MCF 10A (cell line): ENCODE measurements around the gene TRANK1. TPM values are rescaled to one million over a fixed set of nuclear protein-coding genes. Genes with fewer than 3 reads are reported as not detected.

Source experiments
- BruUV-seq: library from RNA; stranded (reverse); fragments of 400-500 nt; replicated peaks from 2 replicates; lab custom pipeline; 2021; lab: Mats Ljungman, UMichigan
- CTCF ChIA-PET: fragments of 300-600 bp; sonication (Branson Sonifier 250); formaldehyde crosslinking; extraction: SDS; loops from one replicate; lab custom pipeline; 2021; ENCODE audit warnings: antibody characterized with exemption, inconsistent platforms; lab: Yijun Ruan, JAX
- POLR2A ChIA-PET: fragments of 300-600, 350-650 bp; sonication (Branson Sonifier 250); formaldehyde crosslinking; extraction: SDS; loops from one replicate; lab custom pipeline; 2020; ENCODE audit warnings: antibody characterized with exemption, inconsistent platforms; lab: Yijun Ruan, JAX
- DNase-seq: peaks from one replicate; pipeline ENCODE4 v3.0.0-alpha.2; 2018; ENCODE audit not compliant: unreplicated experiment
- H3K27ac Mint-ChIP-seq: one replicate; pipeline ENCODE4 v1.8.0; 2022; ENCODE audit warnings: mild to moderate bottlenecking, low read depth, mixed read lengths; ENCODE audit not compliant: unreplicated experiment
- H3K27me3 Mint-ChIP-seq: one replicate; pipeline ENCODE4 v1.8.0; 2022; ENCODE audit warnings: mixed read lengths; ENCODE audit not compliant: insufficient read depth, unreplicated experiment
- H3K36me3 Mint-ChIP-seq: one replicate; pipeline ENCODE4 v1.8.0; 2022; ENCODE audit warnings: mild to moderate bottlenecking, moderate library complexity, mixed read lengths; ENCODE audit not compliant: insufficient read depth, unreplicated experiment
- H3K4me1 Mint-ChIP-seq: one replicate; pipeline ENCODE4 v1.8.0; 2022; ENCODE audit warnings: mixed read lengths; ENCODE audit not compliant: insufficient read depth, unreplicated experiment
- H3K4me3 Mint-ChIP-seq: one replicate; pipeline ENCODE4 v1.8.0; 2022; ENCODE audit warnings: mild to moderate bottlenecking, moderate library complexity, mixed read lengths; ENCODE audit not compliant: unreplicated experiment
- H3K9me3 Mint-ChIP-seq: one replicate; pipeline ENCODE4 v1.8.0; 2022; ENCODE audit warnings: mixed read lengths; ENCODE audit not compliant: unreplicated experiment
- CTCF ChIP-seq: fragments of 200-600 bp; IDR thresholded peaks from one replicate; pipeline ENCODE4 v1.8.0; 2022; ENCODE audit warnings: antibody characterized with exemption, mild to moderate bottlenecking; ENCODE audit not compliant: unreplicated experiment
- intact Hi-C: fragments of 100-400 bp; cut with micrococcal nuclease; formaldehyde crosslinking; loops from 2 replicates; pipeline ENCODE4 v1.14.1; 2022
- total RNA-seq: library from RNA; stranded (reverse); gene quantifications from 2 replicates; pipeline ENCODE4 v1.2.3, GENCODE V29; 2022

TRANK1 gene
- total RNA-seq, 1 experiment from 2014 or later: 4.7 TPM

DNA sequence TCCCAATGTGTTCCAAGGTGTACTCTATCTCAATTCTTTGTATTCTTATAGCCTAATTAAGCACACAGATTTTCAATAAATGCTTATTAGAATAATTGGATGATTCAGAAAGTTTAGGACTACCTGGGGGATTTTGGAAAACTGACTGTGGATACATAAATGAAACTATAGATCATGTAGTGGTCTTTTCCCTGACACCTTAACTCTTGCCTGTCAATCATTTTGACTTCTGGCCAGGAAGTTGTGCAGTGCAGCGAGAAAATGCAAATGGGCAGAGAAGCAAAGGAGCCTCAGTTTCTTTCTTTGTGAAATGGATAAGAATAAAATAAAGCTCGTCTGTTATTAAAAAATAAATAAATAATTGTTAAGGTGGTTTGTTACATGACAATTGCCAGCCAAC is 133.1 kb downstream of the TRANK1 start:
- Mint-ChIP-seq H3K27me3 (no peaks in the 10 kb centered on the region), H3K9me3 (no peaks in the 10 kb centered on the region), H3K4me1 (peaks cover 11% of the 10 kb centered on the region), H3K36me3 (no peaks in the 10 kb centered on the region), H3K27ac (no peak overlapping the region), H3K4me3 (no peak overlapping the region)
- no peak for TF ChIP-seq CTCF
- no TSS peak for BruUV-seq
- intact Hi-C loops: no loop called here
- POLR2A ChIA-PET: no interaction called here
- CTCF ChIA-PET: interaction anchor here (0.6 to 2.8 kb wide), 7 partner anchors 18 to 147 kb away, joined by 3 to 19 read pairs (median 10); no protein-coding TSS in a partner anchor
- no peak for DNase-seq

- POLR2A ChIA-PET: interaction anchor here (0.7 kb wide), 1 partner anchor 58 kb away, joined by 3 read pairs; no protein-coding TSS in a partner anchor
- intact Hi-C loops: no loop called here
- no TSS peak for BruUV-seq
- no peak for TF ChIP-seq CTCF
- CTCF ChIA-PET: interaction anchor here (0.6 to 1.3 kb wide), 6 partner anchors 10 to 202 kb away, joined by 3 to 6 read pairs (median 4); no protein-coding TSS in a partner anchor
- peaks cover 5% of the 10 kb centered on the region for H3K4me1 Mint-ChIP-seq
- no peak overlapping the region for H3K4me3 Mint-ChIP-seq
- no peak overlapping the region for H3K27ac Mint-ChIP-seq
- H3K36me3 Mint-ChIP-seq: no peaks in the 10 kb centered on the region
- no peaks in the 10 kb centered on the region for H3K9me3 Mint-ChIP-seq
- H3K27me3 Mint-ChIP-seq: no peaks in the 10 kb centered on the region
- DNase-seq: no peak
Measured at GRCh38 chr3:36804295-36805055, 140.4 kb downstream of the TRANK1 start.

DNA sequence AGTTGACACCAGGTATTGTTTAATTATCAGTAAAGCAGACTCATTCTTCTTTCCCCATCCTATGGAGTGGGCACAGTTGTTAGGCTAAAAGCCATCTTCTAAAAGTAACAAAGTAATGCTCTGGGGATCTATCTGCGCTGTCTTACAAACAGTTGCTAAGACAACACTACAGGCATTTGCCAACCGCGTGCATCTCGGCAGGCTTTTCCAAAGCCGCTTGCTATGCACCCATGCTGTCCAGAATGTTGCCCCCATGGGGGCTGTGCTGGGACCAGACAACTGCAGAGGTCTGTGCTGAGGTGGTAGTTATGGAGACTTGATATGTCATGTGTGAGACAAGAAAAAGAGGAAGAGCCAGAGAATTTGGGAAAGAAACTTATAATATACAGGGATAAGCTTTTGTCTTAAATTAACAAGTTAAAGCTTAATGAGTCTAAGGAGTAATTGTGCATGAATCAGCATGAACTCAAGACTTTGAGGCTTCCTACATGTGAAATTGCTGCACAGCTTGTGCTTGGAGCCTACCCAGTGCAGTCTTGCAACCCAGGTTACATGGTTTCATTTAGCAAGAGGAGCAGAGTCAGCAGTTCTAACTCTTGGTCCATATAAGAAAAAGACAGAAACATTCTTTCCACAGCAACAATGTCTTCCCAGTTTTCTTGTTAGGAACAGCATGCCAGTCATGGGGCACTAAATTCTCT is 141.6 kb downstream of the TRANK1 start:
- H3K27ac Mint-ChIP-seq: no peak overlapping the region
- no peaks in the 10 kb centered on the region for H3K27me3 Mint-ChIP-seq
- CTCF ChIA-PET: no interaction called here
- H3K4me3 Mint-ChIP-seq: no peak overlapping the region
- no peak for DNase-seq
- H3K4me1 Mint-ChIP-seq: peaks cover 5% of the 10 kb centered on the region
- POLR2A ChIA-PET: no interaction called here
- TF ChIP-seq CTCF: no peak
- intact Hi-C loops: no loop called here
- H3K9me3 Mint-ChIP-seq: no peaks in the 10 kb centered on the region
- BruUV-seq: no TSS peak
- H3K36me3 Mint-ChIP-seq: no peaks in the 10 kb centered on the region

DNA sequence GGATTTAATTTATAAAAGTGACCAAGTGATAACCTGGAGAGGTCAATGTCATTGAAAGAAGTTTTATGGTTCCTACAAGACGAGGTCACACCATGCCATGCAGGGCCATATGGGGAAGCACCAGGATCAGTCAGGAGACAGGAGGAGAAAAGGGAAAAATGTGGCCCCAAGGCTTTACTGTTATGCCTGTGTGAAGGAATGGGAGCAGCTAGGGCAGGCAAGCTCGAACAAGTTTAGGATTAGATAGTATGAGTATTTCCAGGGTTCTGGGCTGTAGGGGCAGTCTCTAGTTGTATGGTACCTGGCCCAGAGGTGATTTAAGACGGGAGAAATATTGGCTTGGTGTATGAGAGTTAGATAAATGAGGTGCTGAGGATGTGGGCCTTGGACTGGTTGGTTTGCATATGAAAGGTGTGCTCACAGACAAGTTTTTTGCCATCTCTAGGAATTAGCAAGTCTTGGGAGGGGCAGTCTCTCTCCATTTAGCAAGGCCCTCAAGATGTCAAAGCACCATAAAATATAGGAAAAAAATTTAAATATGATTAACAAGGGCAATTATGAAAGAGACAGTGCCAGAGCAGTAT is 144.2 kb downstream of the TRANK1 start:
- H3K4me1 Mint-ChIP-seq: peaks cover 5% of the 10 kb centered on the region
- H3K27me3 Mint-ChIP-seq: no peaks in the 10 kb centered on the region
- no peaks in the 10 kb centered on the region for H3K36me3 Mint-ChIP-seq
- BruUV-seq: no TSS peak
- H3K9me3 Mint-ChIP-seq: no peaks in the 10 kb centered on the region
- no peak overlapping the region for H3K4me3 Mint-ChIP-seq
- no peak for DNase-seq
- intact Hi-C loops: no loop called here
- TF ChIP-seq CTCF: no peak
- CTCF ChIA-PET: interaction anchor here (0.8 to 1.4 kb wide), 3 partner anchors 9 to 160 kb away, joined by 3 to 4 read pairs (median 4); no protein-coding TSS in a partner anchor
- POLR2A ChIA-PET: no interaction called here
- H3K27ac Mint-ChIP-seq: no peak overlapping the region
